Measurements from ENCODE around the gene TRIM33.
A peak's percentile ranks its signal among the peaks of the same experiment; 100 is the strongest.
"Not testable (repeated sequence)": the region's sequence is repeated elsewhere in the genome, so short reads cannot be mapped to it uniquely, and the experiment has no call there.

Gene TRIM33

DNA sequence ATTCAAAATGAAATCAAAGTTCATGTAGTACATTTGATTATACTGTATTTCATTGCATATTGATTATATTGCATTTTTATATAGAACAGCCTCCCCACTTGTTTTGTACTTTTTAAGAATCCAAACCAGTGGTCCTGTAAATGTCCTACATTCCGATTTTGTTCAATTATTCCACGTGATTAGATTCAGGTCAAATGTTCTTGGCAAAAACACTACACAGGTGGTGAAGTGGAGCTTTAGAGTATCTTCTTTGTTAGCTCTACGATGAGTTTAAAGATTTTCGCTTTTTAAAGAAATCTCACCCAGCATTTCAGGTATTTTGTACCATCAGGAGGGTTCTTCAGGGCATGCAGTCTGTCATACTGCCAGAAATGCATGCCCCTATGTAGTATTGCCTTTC, 120.6 kb downstream of the TRIM33 start:
- DNase-seq, result no peak

DNA sequence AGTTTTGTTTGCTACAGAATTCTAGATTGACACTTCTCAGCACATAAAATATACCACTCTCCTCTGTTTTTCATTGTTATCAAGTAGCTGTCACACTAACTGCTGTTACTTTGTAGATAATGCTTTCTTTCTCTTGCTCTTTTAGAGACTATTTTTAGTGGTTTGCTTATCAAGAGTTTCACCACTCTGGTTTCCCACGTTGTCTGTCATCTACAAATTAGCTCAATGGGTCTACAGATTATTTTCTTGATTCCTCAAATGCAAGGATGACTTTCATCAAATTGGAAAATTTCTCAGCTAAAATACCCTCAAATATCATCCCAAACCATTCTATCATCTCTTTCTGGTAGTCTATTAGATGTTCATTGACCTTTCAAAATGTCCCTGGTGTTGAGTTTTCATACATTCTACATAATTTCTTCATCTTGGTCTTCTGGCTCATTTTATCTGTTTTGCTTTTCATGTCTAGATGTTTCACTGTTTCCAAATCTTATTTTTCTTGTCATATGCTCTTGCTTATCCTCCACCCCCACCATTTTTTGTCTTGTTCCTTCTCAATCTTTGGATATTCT, 122.5 kb downstream of the TRIM33 start:
- no peak for DNase-seq

DNA sequence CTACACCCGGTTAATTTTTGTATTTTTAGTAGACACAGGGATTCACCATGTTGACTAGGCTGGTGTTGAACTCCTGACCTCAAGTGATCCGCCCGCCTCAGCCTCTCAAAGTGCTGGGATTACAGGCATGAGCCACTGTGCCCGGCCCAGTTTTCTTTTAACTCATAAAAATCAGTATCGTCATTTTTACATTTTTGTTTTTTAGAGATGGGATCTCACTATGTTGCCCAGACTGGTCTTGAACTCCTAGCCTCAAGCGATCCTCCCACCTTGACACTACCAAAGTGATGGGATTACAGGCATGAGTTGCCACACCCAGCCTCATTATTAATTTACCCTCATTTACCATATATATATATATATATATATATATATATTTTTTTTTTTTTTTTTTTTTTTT, 123.4 kb downstream of the TRIM33 start:
- DNase-seq, result not testable (repeated sequence)

DNA sequence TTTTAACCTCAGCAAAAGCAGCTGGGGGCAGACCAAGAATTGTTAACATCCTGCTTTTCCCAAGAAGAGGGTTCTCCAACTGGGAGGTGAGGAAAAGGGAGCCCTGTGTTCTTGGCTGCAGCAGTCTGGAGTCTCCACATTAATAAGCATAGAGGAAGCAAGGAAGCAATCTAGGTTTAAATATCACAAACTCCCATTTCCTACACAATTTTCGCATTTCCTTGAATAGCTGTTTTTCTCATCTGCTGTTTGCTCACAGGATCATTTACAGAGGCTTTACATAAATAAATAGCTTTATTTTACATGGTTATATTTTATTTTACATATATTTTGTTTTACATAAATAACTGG, 124.0 kb downstream of the TRIM33 start:
- DNase-seq, result no peak

DNA sequence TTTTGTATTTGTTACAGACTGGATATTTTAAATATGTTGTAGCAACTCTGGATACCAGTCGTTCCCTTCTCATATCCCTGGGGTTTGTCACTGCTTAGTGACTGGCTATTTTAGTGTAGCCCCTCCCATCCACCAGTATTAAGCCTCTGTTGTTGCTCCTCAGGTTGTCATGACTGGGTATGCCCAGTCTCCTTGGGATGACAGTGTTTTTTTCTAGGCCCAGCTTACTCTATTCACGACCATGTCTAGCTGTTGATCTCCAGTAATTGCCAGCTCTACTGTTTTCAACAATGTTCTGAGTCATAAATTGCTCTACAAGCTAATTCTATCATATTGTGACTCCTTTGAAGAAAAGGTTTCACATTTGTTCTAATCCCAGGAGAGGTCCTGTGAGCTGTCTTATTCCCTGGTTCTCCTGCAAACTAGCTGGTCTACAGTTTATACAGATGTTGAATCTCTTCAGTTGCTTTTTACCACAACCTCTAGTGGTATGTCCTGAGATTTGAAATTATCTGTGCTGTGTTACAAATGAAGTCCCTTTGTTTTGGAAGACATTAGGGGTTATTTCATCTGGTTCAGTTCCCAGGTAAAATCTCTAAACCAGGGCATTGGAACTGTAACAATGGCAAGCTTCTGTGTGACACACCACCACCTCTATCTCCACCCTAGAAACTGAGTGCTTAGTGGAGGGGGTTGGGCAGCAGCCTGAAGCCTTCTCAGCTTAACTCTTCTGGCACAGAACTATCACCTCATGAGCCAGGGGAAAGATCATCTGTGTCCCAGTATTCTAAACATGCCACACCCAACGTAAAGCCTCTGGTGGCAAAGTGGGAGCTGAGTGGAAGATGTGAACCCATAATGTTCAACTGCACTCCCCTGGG, 124.6 kb downstream of the TRIM33 start:
- DNase-seq, result no peak

DNA sequence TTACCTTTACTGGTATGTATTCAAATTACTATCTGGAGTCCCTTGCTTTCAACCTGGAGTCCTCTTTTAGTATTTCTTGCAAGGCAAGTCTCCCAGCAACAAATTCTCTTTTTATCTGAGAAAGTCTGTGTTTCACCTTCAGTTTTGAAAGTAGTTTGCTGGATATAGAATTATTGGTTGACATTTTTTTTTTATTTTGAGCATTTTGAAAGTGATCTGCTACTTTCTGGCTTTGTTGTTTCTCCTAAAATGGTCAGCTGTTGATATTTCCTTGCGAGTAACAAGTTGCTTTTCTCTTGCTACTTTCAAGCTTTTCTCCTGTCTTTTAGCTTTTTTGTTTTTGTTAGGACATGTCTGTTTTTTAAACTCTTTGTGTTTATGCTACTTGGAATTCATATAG, 126.1 kb downstream of the TRIM33 start:
- DNase-seq, result no peak

DNA sequence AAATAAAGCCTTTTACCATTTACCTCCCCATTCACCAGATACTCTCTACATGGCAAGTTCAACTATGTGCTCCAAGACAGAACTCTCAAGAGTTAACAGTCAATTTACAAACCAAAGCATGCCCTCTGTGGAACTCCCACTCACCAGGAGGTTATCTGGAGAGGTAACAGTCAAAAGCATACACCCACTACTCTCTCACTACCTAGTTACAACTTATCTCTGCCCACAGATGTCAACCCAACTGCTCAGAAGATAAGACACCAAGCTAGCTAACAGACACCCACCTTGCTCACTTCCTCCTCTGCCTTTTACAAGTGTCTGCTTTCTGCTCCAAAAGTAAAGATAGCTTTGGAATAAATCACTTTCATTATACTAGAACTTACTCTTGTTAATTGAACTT, 131.0 kb downstream of the TRIM33 start:
- no peak for DNase-seq

DNA sequence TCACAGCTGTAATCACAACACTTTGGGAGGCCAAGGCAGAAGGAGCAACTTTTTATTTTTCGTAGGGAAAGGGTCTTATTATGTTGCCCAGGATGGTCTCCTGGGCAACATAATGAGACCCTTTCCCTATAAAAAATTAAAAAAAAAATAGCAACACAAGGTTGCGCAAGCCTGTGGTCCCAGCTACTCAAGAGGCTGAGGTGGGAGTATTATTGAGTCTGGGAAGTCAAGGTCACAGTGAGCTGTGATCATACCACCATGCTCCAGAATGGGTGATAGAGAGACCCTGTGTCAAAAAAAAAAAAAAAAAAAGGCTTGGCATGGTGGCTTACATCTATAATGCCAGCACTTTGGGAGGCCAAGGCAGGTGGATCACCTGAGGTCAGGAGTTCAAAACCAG, 131.6 kb downstream of the TRIM33 start:
- DNase-seq, result no peak

DNA sequence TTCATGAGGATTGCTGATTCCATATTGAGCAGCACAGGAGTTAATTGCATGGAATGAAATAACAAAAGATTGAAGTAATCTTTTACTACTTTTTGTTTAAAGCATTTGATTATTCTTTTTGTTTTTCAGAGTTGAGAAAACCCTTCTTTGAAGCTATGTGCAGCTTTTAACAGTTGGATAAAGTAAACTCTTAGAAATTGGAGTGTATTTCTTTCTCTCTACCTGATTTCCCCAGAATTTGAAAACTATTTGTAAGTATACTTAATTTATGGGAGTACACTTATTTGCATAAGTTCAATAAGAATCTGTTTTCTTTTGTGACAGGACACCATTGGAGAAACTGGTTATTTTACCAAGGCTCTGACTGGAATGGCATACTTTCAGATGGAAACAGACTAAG, 133.6 kb downstream of the TRIM33 start:
- DNase-seq, result no peak

DNA sequence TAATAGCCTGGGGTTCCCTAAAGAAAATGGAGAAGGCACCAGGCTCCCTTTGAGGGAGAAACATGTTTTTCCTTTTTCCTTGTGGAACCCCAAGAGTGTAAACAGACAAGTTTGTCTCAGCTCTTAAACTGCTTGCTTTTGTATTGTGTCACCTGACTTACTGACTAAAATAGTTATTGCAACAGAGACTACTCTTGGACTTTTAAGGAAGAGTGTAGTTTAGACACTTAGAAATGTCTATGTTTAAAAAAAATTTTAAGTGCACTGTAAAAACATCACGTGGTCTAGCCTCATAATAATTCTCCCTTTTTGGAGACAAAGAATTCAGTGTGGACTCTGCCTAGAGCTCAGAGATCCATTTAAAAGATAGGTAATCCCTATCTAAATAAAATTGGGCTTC, 141.1 kb downstream of the TRIM33 start:
- no peak for DNase-seq

DNA sequence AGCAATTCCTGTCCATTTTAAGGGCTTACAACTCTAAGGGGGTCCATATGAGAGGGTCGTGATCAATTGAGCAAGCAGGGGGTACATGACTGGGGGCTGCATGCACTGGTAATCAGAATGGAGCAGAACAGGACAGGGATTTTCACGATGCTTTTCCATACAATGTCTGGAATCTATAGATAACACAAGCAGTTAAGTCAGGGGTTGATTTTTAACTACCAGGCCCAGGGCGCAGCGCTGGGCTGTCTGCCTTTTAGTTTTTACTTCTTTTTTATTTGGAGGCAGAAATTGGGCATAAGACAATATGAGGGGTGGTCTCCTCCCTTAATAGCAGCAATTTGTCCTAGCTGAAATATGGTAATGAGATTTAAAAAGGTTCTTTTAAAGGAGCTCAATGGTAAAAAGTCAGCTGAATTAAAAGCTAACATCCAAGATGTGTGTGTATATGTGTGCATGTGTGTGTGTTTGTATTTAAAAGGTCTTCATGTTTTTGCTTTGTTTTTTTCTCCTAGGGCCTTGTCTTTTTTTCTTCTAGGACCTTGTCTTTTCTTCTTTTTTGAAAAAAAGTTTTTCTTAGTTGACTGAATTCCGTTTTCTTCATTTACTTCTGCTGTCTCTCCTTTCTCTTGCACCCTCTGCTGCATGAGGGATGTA, 141.6 kb downstream of the TRIM33 start:
- not testable (repeated sequence) for DNase-seq

DNA sequence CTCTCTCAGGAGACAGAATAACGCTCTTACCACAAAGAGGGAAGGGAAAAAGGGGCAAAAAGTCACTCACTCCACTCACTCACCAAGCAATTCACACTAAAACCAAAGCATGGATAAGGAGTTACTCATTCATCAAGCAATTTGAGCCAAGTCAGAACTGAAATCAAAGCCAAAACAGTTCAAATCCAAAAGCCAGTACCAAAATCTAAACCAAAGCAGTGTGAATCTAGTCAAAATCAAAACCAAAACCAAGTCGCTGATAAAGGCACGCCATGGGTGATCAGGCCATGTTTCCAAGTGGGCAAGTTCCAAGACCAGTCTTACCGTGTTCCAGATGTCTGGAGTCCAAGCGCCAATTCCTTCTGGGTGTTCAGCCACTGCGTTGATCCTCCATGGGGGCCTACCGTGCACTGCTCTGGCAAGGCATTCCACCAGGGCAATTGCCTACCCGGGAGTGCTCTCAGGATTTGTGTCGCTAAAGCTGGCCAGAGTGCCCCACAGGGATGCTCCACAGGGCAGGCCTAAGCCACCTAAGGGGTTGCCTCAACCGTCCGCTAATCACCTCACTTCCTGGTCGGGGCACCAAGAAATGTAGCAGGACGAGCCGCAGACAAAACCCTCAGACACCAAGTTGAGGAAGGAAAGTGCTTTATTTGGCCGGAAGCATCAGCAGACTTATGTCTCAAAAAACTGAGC, 142.3 kb downstream of the TRIM33 start:
- DNase-seq, result no peak

DNA sequence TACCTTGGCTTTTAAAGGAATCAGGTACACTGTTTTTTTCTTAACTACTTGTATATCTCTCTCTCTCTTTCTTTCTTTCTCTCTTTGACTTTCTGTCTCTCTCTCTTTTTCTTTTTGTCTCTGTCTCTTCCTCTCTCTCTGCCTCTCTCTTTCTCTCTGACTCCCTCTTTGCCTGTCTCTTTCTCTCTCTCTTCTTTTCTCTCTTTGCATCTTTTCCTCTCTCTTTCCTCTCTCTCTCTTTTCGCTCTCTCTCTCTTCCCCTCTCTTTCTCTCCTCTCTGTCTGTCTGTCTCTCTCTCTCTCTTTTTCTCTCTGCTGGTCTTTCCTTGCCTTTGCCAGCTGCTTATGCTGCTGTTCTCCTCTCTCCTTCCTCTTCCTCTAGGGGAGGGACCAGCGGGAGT, 143.2 kb downstream of the TRIM33 start:
- no peak for DNase-seq

DNA sequence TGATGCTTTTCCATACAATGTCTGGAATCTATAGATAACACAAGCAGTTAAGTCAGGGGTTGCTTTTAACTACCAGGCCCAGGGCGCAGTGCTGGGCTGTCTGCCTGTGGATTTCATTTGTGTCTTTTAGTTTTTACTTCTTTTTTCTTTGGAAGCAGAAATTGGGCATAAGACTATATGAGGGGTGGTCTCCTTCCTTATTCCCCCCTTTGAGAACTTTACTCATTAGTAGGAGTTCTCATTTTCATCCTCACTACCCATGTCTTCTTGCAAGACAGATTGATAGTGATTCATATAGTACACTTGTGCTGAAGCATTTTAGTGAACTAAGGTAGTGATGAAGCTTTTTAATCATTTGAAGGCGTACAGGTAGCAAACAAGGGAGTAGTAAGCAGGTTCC, 147.8 kb downstream of the TRIM33 start:
- not testable (repeated sequence) for DNase-seq

DNA sequence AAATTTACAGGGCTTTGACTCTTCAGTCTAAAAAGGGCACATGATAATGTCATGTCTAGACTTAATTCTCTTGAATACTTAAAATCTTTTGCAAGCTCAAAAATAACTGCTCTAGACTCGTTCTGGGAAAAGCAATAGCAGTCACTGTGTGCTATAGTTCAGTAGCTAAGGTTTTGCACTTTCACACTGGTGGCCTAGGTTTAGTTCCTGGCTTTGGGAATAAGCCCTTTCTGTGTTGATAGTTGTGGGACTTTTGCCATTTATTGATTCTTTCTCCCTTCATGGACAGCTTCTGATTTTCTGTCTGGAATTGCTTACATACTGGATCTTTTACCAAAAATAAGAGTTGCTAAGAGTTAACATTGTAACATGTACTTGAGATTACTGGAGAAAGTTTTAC, 151.2 kb downstream of the TRIM33 start:
- DNase-seq, result peak; percentile 5

DNA sequence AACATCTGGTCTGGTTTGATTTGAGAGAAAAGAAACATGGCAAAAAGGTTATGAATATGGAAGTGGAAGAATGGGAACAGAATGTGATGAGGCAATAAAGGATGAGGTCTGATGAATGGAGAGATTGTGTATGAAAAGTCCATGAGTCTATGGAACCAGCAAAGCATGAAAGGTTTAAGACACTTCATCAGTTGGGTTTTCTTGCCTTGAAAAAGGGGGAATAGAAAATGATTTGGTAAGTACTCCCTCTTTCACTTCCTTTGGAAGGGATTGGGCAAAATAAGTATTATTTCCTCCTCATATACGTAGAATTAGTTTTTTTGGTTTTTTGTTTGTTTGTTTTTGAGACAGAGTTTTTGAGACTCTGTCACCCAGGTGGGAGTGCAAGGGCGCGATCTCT, 155.8 kb downstream of the TRIM33 start:
- no peak for DNase-seq

DNA sequence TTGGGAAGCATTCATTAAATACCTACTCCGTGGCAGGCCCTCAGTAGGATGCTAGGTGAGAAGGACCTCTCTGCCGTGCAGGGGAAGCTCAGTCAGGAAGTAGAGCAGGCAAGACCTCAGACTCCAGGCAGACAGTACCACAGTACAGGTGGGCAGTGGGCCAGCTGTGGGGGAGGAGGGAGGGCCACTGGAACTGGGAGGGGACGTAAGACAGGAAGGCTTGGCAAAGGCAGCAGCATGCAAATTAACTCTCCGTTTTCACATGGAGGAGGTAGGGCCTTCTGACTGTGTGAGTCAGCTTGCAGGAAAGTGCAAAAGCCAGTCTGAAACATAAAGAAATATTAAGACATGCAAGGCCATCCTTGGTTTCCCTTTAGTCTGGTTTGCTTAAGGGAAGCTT, 157.7 kb downstream of the TRIM33 start:
- DNase-seq, result peak; percentile 94

DNA sequence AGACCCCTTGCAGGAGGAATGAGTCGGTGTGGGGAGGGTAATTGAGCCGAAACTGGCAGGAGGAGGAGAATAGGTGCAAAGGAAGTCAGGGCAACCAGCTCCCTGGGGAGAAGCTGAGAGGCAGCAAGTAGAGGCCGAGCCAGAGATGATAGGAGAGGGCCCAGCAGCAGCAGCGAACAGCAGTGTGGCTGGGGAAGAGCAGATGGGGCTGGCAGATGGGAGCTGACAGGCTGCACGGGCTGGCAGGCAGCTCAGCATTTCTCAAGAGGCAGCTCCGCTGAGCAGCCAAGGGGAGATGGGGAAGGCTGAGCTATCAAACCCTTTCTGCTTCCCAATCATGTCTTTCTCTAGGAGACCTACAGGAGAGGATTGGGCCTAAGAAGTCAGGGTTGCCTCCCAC, 158.2 kb downstream of the TRIM33 start:
- peak; percentile 99 for DNase-seq

DNA sequence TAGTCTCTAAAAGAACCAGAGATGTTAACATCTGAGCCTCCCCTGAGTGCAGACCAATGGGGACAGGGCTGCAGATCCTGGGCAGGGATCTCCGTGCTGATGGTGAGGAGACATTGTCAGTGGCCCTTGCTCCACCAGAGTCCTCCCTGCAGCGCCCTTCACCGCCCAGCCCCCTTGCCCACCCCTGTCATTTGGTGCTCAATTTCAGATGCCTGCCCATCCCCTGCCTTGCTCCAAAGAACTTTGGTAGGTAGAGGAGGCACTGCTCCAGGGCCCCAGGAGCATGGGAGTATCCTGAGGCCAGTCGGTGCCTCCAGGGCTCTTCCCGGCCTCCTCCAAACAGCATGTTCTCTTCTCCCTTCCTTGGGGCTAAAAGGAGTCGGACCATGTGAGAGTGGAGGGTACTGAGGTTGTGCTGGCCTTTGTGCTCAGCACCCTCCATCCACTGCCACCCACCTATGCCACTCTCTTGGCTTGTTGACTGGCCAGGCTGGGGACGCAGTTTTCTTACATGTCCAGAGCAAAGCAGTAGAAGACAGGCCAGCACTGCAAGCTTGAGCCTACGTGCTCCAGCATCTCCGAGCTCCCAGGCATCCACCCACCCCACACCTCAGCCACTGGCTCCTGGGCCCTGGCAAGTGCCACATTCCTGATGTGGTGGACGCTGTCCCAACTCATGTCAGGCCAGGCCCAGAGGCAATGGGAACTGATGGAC, 160.1 kb downstream of the TRIM33 start:
- no peak for DNase-seq

DNA sequence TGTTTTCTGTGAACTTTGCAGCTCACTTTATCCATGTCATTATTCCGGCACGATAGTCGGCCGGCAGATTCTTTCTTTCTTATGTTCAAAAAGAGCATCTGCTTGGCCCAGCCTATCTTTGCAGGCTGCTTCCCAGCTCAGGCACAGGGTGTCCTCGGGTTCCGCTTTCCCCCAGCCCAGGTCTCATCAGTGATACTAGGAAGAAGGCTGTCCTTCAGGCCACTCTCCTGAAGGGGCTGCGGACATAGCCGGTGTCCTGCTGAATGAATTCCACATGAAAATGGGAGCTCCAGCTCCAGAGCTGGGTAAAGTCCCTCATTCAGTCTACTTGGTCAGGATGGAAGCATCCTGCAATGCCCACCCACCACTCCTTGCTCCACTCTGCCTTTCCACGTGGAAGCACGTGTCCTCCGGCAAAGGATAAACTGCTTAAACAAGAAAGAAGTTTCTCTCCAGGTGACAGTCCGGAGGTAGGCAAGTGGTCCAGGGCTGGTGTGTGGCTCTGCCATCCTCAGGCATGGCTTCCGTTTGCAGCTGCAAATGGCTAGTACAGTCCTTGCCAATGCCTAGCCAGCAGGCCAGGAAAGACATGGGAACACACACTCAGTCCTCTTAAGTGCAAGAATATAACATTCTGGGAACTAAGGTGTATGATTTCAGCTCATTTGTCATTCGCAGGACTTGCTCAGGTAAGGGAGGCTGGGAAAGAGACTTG, 161.0 kb downstream of the TRIM33 start:
- DNase-seq, result no peak

DNA sequence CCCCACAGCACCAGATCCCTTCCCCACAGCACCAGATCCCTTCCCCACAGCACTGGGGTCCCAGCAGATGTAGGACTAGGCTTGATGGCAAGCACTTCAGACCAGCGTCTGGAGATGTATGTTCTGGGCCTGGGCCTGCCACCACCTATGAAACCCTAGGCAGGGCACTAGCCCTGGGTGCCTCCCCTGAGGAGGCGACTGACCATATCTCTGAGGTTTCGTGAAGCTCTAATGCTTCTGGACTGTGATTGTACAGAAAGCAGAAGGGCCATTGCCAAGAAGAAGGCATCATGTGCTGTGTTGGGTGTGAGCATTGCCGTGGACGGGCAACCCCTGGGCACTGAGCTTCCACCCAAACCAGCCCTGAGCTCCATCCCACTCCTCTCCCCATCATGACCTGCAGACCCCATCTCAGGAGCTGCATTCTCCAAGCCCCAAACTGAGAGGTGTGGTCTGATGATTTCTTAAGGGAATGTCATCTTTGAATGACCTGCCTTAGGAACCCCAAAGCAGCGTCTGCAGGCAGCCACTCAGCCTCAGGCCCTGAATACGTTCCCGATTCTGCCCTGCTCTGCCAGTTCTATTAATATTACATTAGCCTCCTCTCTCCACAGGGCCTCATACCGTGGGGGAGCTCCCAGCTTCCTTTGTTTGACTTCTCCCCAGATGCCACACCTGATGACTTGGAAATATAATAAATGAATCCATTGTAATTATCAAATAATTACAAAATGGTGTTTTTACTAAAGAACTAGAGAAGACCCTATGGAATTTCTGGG, 163.4 kb downstream of the TRIM33 start:
- DNase-seq, result no peak
